Measurements from ENCODE around the gene CRYBB1. TPM values are rescaled to one million over a fixed set of nuclear protein-coding genes. Genes with fewer than 3 reads are reported as not detected.
A peak's percentile ranks its signal among the peaks of the same experiment; 100 is the strongest.

CRYBB1 gene
- total RNA-seq, 2 donors from 2014 or later, result 0.33 to 1.7 TPM

DNA sequence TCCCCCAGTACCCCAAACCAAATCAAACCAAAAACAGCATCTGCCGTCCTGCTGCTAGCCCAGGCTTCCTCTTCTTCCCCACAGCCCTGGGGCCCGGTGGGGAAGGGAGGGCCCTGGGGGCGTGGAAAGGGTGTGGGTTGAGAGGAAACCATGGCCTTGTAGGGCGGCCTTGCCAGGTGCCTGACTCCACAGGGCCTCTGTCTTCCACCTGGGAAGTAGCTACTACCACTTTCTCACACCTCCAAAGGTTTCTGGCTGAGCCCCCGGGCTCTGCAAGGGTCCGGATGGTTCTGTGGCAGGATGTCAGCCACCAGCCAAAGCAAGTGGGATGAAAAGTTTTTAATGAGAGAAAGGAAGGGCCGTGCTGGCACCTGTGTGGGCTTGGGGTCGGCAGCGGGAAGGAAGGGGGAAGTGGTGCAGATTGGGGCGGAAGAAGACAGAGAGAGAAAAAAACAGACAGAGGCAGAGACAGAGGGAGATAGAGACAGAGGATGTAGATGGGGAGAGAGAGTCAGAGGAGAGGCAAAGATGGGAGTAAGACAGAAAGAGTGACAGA is 38.4 kb downstream of the CRYBB1 start:
- Mint-ChIP-seq H3K9me3 (no peaks in the 10 kb centered on the region), H3K4me1 (peaks cover 33% of the 10 kb centered on the region)

DNA sequence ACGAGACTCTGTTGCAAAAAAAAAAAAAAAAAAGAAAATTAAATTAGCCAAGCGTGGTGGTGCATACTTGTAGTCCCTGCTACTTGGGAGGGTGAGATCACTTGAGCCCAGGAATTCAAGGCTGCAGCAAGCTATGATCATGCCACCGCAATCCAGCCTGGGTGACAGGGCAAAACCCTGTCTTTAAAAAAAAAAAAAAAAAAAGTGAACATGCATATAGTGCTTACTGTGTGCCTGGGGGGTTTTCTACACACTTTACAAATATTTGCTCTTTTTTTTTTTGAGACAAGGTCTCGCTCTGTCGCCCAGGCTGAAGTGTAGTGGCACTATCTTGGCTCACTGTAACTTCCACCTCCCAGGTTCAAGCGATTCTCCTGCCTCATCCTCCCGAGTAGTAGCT is 40.7 kb downstream of the CRYBB1 start:
- H3K4me3 Mint-ChIP-seq, result no peak overlapping the region
- H3K36me3 Mint-ChIP-seq (ENCODE audit: low read depth), result peaks cover 20% of the 10 kb centered on the region
- no peak overlapping the region for H3K4me3 ChIP-seq (ENCODE audit: low read length)
- 90 to 99% methylated on average over 3 to 6 of the region's 7 CpGs for WGBS, 2 experiments (ENCODE audit: insufficient coverage in 1 of 2, insufficient read length in 1 of 2)
- H3K36me3 ChIP-seq (ENCODE audit: control insufficient read depth, insufficient read depth, low read length), result peaks cover 16% of the 10 kb centered on the region
- H3K27ac ChIP-seq (ENCODE audit: low read depth, low read length), result no peak overlapping the region
- H3K4me1 Mint-ChIP-seq, result peaks cover 54% of the 10 kb centered on the region
- no peaks in the 10 kb centered on the region for H3K9me3 ChIP-seq (ENCODE audit: control insufficient read depth, low read length)
- H3K9ac ChIP-seq (ENCODE audit: extremely low read depth, low read length, poor library complexity, severe bottlenecking), result no peak overlapping the region
- no peaks in the 10 kb centered on the region for H3K4me1 ChIP-seq (ENCODE audit: control insufficient read depth, insufficient read depth, low read length)
- no peaks in the 10 kb centered on the region for H3K9me3 Mint-ChIP-seq
- TF ChIP-seq, protein P1, sequence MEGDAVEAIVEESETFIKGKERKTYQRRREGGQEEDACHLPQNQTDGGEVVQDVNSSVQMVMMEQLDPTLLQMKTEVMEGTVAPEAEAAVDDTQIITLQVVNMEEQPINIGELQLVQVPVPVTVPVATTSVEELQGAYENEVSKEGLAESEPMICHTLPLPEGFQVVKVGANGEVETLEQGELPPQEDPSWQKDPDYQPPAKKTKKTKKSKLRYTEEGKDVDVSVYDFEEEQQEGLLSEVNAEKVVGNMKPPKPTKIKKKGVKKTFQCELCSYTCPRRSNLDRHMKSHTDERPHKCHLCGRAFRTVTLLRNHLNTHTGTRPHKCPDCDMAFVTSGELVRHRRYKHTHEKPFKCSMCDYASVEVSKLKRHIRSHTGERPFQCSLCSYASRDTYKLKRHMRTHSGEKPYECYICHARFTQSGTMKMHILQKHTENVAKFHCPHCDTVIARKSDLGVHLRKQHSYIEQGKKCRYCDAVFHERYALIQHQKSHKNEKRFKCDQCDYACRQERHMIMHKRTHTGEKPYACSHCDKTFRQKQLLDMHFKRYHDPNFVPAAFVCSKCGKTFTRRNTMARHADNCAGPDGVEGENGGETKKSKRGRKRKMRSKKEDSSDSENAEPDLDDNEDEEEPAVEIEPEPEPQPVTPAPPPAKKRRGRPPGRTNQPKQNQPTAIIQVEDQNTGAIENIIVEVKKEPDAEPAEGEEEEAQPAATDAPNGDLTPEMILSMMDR (conservative IDR thresholded peaks at IDR 0.05), result no peak
- no peak overlapping the region for H3K27ac Mint-ChIP-seq
- H3K27me3 Mint-ChIP-seq (ENCODE audit: insufficient read depth), result no peaks in the 10 kb centered on the region
- no peaks in the 10 kb centered on the region for H3K27me3 ChIP-seq (ENCODE audit: control insufficient read depth, insufficient read depth, low read length, poor library complexity, severe bottlenecking)
- DNase-seq, result no peak

More for the DNA sequence above, 38.4 kb downstream of the CRYBB1 start:
- no peak for DNase-seq
- peaks cover 27% of the 10 kb centered on the region for H3K36me3 Mint-ChIP-seq (ENCODE audit: low read depth)
- no peak overlapping the region for H3K9ac ChIP-seq (ENCODE audit: extremely low read depth, low read length, poor library complexity, severe bottlenecking)
- peaks cover 19% of the 10 kb centered on the region for H3K36me3 ChIP-seq (ENCODE audit: control insufficient read depth, insufficient read depth, low read length)
- no peak overlapping the region for H3K4me3 Mint-ChIP-seq
- no peak overlapping the region for H3K4me3 ChIP-seq (ENCODE audit: low read length)
- WGBS, 2 experiments (ENCODE audit: insufficient coverage in 1 of 2, insufficient read length in 1 of 2), result 85 to 87% methylated on average over 5 to 9 of the region's 10 CpGs
- H3K27ac ChIP-seq (ENCODE audit: low read depth, low read length), result no peak overlapping the region
- no peaks in the 10 kb centered on the region for H3K4me1 ChIP-seq (ENCODE audit: control insufficient read depth, insufficient read depth, low read length)
- H3K9me3 ChIP-seq (ENCODE audit: control insufficient read depth, low read length), result no peaks in the 10 kb centered on the region
- TF ChIP-seq, protein P1 (conservative IDR thresholded peaks at IDR 0.05), result no peak
- no peaks in the 10 kb centered on the region for H3K27me3 Mint-ChIP-seq (ENCODE audit: insufficient read depth)
- peak overlapping the region; percentile 62 for H3K27ac Mint-ChIP-seq
- no peaks in the 10 kb centered on the region for H3K27me3 ChIP-seq (ENCODE audit: control insufficient read depth, insufficient read depth, low read length, poor library complexity, severe bottlenecking)

DNA sequence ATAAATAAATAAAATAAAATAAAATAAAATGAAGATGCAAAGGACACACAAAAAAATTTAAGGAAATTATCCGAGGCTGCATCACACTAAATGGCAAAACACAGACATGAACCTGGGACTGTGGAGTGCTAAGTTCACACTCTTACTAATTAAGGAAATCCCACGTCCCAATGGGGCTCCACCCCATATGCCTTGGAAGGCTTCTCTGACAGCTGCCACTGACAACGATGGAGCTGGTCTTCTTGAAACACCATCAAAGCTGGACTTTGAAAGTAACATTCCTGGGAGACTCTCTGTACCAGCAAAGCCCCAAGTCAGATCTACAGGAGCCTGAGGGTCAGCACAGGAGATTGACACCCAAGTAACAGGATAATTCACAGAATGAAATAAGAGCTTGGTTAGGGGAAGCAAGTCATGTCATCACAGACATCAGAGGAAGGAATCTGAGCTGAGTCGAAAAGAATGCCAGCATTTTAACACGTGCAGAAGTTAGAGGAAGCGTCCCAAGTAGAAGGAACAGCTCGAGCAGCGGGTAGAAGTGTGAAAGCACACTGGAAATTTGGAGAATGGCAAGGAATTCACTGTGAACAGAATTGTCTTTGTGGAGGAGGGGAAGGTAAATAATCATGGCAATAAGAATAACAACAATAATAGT is 41.7 kb downstream of the CRYBB1 start:
- Histone ChIP-seq H3K4me1 (ENCODE audit: control insufficient read depth, insufficient read depth, low read length) (no peaks in the 10 kb centered on the region), H3K27me3 (ENCODE audit: control insufficient read depth, insufficient read depth, low read length, poor library complexity, severe bottlenecking) (no peaks in the 10 kb centered on the region), H3K4me3 (ENCODE audit: low read length) (no peak overlapping the region), H3K9ac (ENCODE audit: extremely low read depth, low read length, poor library complexity, severe bottlenecking) (no peak overlapping the region), H3K9me3 (ENCODE audit: control insufficient read depth, low read length) (no peaks in the 10 kb centered on the region), H3K36me3 (ENCODE audit: control insufficient read depth, insufficient read depth, low read length) (peaks cover 9% of the 10 kb centered on the region), H3K27ac (ENCODE audit: low read depth, low read length) (no peak overlapping the region)
- peaks cover 62% of the 10 kb centered on the region for H3K4me1 Mint-ChIP-seq
- 81 to 85% methylated on average over 7 to 8 of the region's 8 CpGs for WGBS, 2 experiments (ENCODE audit: insufficient coverage in 1 of 2, insufficient read length in 1 of 2)
- H3K27ac Mint-ChIP-seq, result no peak overlapping the region
- DNase-seq, result no peak
- H3K9me3 Mint-ChIP-seq, result no peaks in the 10 kb centered on the region
- no peak overlapping the region for H3K4me3 Mint-ChIP-seq
- peaks cover 20% of the 10 kb centered on the region for H3K36me3 Mint-ChIP-seq (ENCODE audit: low read depth)
- H3K27me3 Mint-ChIP-seq (ENCODE audit: insufficient read depth), result no peaks in the 10 kb centered on the region
- TF ChIP-seq, protein P1 (conservative IDR thresholded peaks at IDR 0.05), result no peak

Data from endodermal cell (in vitro differentiated cells).